GM12864 (cell line): ENCODE measurements around the gene LGR5.

ENCODE experiments used
- DNase-seq: peaks from one replicate; pipeline ENCODE4 v3.0.0-alpha.2; 2011; ENCODE audit warnings: low read depth
- H3K4me3 ChIP-seq: 2 replicates; pipeline ENCODE4 v1.5.1; 2011; ENCODE audit warnings: mild to moderate bottlenecking, low read depth, low read length, control low read depth
- TF ChIP-seq, protein P1 (sequence below): IDR thresholded peaks from 2 replicates; pipeline ENCODE4 v1.5.1; 2011; ENCODE audit warnings: low read depth, mild to moderate bottlenecking, moderate library complexity, low read length, control low read depth, inconsistent platforms; ENCODE audit errors: missing control alignments

The LGR5 gene

DNA sequence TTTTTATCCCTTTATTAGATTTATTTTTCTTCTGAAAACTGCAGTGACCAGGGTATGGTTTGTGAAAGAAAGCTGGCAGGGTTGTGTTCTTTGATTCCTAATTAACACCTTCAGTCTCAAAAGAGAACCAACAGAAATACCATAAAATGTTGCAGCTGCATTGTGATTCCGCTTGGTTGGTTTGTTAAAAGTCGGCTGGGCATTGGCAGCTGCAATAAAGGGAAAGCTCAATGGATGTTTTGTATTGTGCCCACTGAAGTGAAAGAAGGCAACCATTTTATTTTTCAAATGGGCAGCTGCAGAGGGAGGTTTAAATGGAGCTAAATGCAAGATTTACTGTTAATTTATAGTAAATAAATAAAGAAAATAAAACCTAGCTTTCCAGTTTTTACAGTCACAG lies 16.7 kb downstream of the LGR5 start:
- no peak for DNase-seq
- no peak overlapping the region for H3K4me3 ChIP-seq
- TF ChIP-seq, protein P1, sequence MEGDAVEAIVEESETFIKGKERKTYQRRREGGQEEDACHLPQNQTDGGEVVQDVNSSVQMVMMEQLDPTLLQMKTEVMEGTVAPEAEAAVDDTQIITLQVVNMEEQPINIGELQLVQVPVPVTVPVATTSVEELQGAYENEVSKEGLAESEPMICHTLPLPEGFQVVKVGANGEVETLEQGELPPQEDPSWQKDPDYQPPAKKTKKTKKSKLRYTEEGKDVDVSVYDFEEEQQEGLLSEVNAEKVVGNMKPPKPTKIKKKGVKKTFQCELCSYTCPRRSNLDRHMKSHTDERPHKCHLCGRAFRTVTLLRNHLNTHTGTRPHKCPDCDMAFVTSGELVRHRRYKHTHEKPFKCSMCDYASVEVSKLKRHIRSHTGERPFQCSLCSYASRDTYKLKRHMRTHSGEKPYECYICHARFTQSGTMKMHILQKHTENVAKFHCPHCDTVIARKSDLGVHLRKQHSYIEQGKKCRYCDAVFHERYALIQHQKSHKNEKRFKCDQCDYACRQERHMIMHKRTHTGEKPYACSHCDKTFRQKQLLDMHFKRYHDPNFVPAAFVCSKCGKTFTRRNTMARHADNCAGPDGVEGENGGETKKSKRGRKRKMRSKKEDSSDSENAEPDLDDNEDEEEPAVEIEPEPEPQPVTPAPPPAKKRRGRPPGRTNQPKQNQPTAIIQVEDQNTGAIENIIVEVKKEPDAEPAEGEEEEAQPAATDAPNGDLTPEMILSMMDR = no peak

DNA sequence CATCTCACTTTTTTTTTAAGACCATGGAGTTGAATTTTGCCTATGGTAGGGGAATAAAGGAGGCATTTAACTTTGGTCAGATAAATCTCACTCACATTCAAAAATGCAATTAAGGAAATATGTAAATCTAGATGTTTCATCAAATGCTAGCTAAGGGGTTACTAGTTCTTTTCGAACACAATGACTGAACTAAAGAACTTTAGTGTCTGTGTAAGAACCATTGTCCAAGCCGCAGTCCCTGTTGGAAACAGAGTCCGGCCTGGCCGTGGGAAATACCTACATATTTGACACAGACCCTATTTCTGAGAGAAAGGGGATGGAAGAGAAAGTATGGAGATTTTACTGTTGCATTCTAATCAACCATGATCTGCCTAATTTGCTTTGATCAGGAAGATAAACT lies 17.4 kb downstream of the LGR5 start:
- TF ChIP-seq, protein P1 = no peak
- no peak overlapping the region for H3K4me3 ChIP-seq
- no peak for DNase-seq

DNA sequence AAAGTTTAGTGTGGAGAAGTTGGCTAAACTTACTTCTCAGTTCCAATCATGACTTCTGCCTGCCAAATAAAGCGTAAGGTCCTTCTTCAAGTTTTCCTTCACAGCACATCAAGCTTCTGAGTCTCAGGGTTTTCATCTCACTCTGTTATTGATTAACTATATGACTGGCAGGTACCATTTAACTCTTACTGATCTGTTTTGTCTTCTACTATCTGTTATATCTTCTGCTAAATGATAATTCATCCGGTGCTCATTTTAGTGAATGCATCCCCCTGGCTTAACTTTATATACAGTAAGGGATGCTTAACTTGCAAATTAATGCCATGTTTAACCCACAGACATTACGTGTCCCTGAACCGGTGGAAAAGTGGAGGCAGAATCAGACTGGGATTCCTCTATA lies 20.7 kb downstream of the LGR5 start:
- H3K4me3 ChIP-seq = no peak overlapping the region
- DNase-seq = no peak
- TF ChIP-seq, protein P1 = no peak

DNA sequence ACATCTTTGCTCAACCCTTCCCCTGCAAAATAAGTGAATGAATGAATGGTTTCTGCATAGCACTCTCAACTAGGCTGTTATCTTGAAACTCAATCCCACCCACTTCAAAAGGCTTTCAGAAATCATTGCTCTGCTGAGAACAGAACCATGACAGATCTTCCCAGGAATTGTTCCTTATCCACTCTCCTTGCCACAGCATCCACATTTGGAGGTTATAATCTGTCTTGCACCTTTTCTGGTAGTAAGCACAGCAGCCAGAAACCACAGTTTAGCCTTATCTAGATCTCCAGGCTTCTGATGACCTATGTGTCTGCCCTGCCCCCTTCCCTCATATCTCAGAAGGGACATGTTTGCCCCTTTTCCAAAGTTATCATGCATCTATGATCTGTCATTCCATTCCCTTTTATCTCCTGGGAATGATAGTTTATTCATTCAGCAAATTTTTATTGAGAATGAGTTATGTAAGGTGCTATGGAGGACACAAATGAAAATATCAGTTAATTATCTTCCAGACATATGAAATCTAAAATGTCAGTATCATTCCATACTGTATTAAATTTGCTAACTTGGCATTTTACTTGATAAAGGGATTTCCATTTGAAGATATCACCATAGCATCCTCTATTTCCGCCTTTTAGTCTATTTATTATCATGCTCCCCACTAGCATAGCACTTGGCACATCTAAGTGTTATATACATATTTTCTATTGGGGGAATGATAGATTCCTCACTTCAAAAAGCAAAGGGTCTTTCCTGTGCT lies 21.4 kb downstream of the LGR5 start:
- TF ChIP-seq, protein P1 = no peak
- DNase-seq = no peak
- H3K4me3 ChIP-seq = no peak overlapping the region

DNA sequence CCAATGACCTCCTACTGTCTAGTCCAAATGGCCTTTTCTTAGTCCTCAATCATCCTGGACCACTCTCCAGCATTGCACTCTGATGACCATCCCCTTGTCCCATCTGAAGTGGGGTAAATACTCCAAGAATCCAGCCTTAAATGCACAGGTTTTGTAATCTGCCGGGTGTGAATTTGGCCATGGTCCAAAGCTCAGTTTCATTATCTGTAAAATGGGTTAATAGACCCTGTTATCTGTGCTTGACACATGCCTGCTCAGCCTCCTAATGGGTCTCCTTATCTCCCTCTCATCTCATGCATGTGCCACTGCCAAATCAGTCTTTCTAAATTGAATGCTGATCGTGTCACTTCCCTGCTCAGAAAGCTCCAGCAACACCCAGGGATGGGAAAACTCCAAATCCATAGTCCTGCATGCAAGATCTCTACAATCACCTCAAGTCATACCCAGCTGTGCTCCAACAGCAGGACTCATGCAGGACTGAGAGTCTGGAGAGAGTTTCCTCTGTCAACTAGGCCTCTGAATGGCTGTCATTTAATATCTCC lies 22.3 kb downstream of the LGR5 start:
- DNase-seq = no peak
- TF ChIP-seq, protein P1 = no peak
- H3K4me3 ChIP-seq = no peak overlapping the region

DNA sequence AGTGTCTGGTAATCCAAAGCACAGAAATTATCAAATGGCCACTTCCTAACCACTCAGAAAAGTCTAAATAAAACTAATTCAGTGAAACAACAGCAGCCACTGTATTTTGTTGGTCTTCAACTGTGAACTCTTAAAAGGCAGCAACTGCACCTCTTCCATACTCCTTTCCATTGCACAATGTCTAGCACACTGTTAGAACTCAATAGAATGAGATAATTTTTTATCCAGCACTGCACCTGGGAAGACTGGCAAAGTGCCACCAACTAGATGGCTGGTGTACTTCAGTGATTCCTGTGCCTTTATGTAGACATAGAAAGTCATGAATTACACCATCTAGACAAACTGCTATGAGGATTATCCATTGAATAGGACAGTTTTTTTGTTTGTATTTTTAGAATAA lies 26.2 kb downstream of the LGR5 start:
- no peak for DNase-seq
- TF ChIP-seq, protein P1 = no peak
- no peak overlapping the region for H3K4me3 ChIP-seq

DNA sequence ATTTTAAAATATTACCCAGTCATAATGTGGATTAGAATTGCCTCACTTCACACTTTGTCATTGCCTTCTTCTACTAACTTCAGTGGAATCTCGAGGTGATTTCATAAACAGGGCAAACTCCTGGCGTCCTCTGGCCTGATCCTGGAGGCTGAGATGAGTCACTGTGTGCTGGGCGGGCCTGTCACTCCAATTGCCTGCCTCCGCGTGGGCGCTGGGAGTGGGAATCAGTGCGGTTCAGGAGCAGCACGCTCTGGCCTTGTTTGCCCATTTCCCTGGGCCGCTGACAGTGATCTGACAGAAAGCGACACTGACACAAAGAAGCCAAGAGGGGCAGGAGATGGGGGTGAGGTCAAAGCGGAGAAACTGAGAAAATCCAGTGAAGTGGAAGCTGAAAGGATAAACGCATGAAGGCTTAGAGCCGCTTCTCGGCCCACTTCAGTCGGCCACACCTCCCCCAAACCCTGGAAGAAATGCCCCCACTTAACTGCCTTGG lies 29.7 kb downstream of the LGR5 start:
- TF ChIP-seq, protein P1 = no peak
- DNase-seq = no peak
- no peak overlapping the region for H3K4me3 ChIP-seq
